ENCODE results near the gene B3GAT1.

B3GAT1 gene

GRCh38 chr11:134356656-134357544 is 55.1 kb downstream of the B3GAT1 start:
- ChIA-PET POLR2A (no interaction called here), CTCF (interaction anchor here (0.6 kb wide), 1 partner anchor 20 kb away, joined by 3 read pairs; no protein-coding TSS in a partner anchor)

GRCh38 chr11:134355656-134356055 is 56.4 kb downstream of the B3GAT1 start:
- TF ChIP-seq FOXM1 (IDR thresholded peaks at IDR 0.05; ENCODE audit: borderline replicate concordance) (no peak), ARNT (IDR thresholded peaks at IDR 0.05) (no peak), ELF4 (IDR thresholded peaks at IDR 0.05) (no peak), PKNOX1 (IDR thresholded peaks at IDR 0.05) (no peak), NFRKB (IDR thresholded peaks at IDR 0.05) (no peak), HDGF (IDR thresholded peaks at IDR 0.05; ENCODE audit: borderline replicate concordance) (no peak), BHLHE40 (IDR thresholded peaks at IDR 0.05; ENCODE audit: borderline replicate concordance) (no peak)
- ChIA-PET POLR2A (no interaction called here), CTCF (no interaction called here)

More at GRCh38 chr11:134356656-134357544, 55.1 kb downstream of the B3GAT1 start:
- TF ChIP-seq SP1 (IDR thresholded peaks at IDR 0.05) (no peak), FOXA1 (IDR thresholded peaks at IDR 0.05) (no peak), NFRKB (IDR thresholded peaks at IDR 0.05) (no peak), ZNF384 (IDR thresholded peaks at IDR 0.05) (no peak), BHLHE40 (IDR thresholded peaks at IDR 0.05; ENCODE audit: borderline replicate concordance) (no peak), PKNOX1 (IDR thresholded peaks at IDR 0.05) (no peak), HDGF (IDR thresholded peaks at IDR 0.05; ENCODE audit: borderline replicate concordance) (no peak), ELF4 (IDR thresholded peaks at IDR 0.05) (no peak), FOXM1 (IDR thresholded peaks at IDR 0.05; ENCODE audit: borderline replicate concordance) (no peak), L3MBTL2 (conservative IDR thresholded peaks at IDR 0.05) (no peak), FOXK2 (IDR thresholded peaks at IDR 0.05) (no peak), TARDBP (IDR thresholded peaks at IDR 0.05) (no peak)
- DNase-seq (ENCODE audit: extremely low spot score) = no peak

GRCh38 chr11:134355136-134355535 is 56.9 kb downstream of the B3GAT1 start:
- DNase-seq (ENCODE audit: extremely low spot score) = no peak
- POLR2A ChIA-PET = no interaction called here
- TF ChIP-seq FOXK2 (IDR thresholded peaks at IDR 0.05) (no peak), TARDBP (IDR thresholded peaks at IDR 0.05) (no peak), ARNT (IDR thresholded peaks at IDR 0.05) (no peak), ELF4 (IDR thresholded peaks at IDR 0.05) (no peak), SUZ12 (IDR thresholded peaks at IDR 0.05) (no peak), PKNOX1 (IDR thresholded peaks at IDR 0.05) (no peak), L3MBTL2 (conservative IDR thresholded peaks at IDR 0.05) (no peak), SP1 (IDR thresholded peaks at IDR 0.05) (no peak), ZNF384 (IDR thresholded peaks at IDR 0.05) (no peak), CTBP1 (IDR thresholded peaks at IDR 0.05; ENCODE audit: borderline replicate concordance) (no peak), HDGF (IDR thresholded peaks at IDR 0.05; ENCODE audit: borderline replicate concordance) (no peak), FOXM1 (IDR thresholded peaks at IDR 0.05; ENCODE audit: borderline replicate concordance) (no peak), LEF1 (IDR thresholded peaks at IDR 0.05; ENCODE audit: borderline replicate concordance) (no peak)
- CTCF ChIA-PET = no interaction called here

More at GRCh38 chr11:134355656-134356055, 56.4 kb downstream of the B3GAT1 start:
- no peak for DNase-seq (ENCODE audit: extremely low spot score)

- CTCF ChIA-PET = interaction anchor here (0.6 kb wide), 2 partner anchors 25 to 90 kb away, joined by 3 read pairs; no protein-coding TSS in a partner anchor
These were observed 59.9 kb downstream of the B3GAT1 start for GRCh38 chr11:134352111-134352510.

GRCh38 chr11:134350381-134350780 is 61.7 kb downstream of the B3GAT1 start:
- ChIA-PET CTCF (no interaction called here), POLR2A (no interaction called here)
- DNase-seq (ENCODE audit: extremely low spot score) = no peak
- TF ChIP-seq BHLHE40 (IDR thresholded peaks at IDR 0.05; ENCODE audit: borderline replicate concordance) (no peak), PKNOX1 (IDR thresholded peaks at IDR 0.05) (no peak), SP1 (IDR thresholded peaks at IDR 0.05) (no peak), ZNF384 (IDR thresholded peaks at IDR 0.05) (no peak), FOXK2 (IDR thresholded peaks at IDR 0.05) (no peak), ARNT (IDR thresholded peaks at IDR 0.05) (no peak), FOXA1 (IDR thresholded peaks at IDR 0.05) (no peak), NFRKB (IDR thresholded peaks at IDR 0.05) (no peak), L3MBTL2 (conservative IDR thresholded peaks at IDR 0.05) (no peak), CTBP1 (IDR thresholded peaks at IDR 0.05; ENCODE audit: borderline replicate concordance) (no peak), ELF4 (IDR thresholded peaks at IDR 0.05) (no peak), SUZ12 (IDR thresholded peaks at IDR 0.05) (no peak), LEF1 (IDR thresholded peaks at IDR 0.05; ENCODE audit: borderline replicate concordance) (no peak), TARDBP (IDR thresholded peaks at IDR 0.05) (no peak), FOXM1 (IDR thresholded peaks at IDR 0.05; ENCODE audit: borderline replicate concordance) (no peak), HDGF (IDR thresholded peaks at IDR 0.05; ENCODE audit: borderline replicate concordance) (no peak)

More at GRCh38 chr11:134352111-134352510, 59.9 kb downstream of the B3GAT1 start:
- DNase-seq (ENCODE audit: extremely low spot score) = no peak
- no peak for TF ChIP-seq SUZ12 (IDR thresholded peaks at IDR 0.05)
- TF ChIP-seq LEF1 (IDR thresholded peaks at IDR 0.05; ENCODE audit: borderline replicate concordance) = no peak
- POLR2A ChIA-PET = no interaction called here

Data from HEK293T (cell line).